Myocyte (in vitro differentiated cells): ENCODE data around the gene NPDC1. TPM values are rescaled to one million over a fixed set of nuclear protein-coding genes. Genes with fewer than 3 reads are reported as not detected.

ENCODE experiments used
- DNase-seq: peaks from one replicate; pipeline ENCODE4 v3.0.0-alpha.2; 2012; ENCODE audit warnings: low read depth
- total RNA-seq: library from RNA; depleted of rRNA; stranded (reverse); fragments of >200 nt; gene quantifications from 2 replicates; pipeline ENCODE4 v1.2.3, GENCODE V29; 2014

The NPDC1 gene
- total RNA-seq, 1 donor from 2014 or later: 4.8 TPM

DNA sequence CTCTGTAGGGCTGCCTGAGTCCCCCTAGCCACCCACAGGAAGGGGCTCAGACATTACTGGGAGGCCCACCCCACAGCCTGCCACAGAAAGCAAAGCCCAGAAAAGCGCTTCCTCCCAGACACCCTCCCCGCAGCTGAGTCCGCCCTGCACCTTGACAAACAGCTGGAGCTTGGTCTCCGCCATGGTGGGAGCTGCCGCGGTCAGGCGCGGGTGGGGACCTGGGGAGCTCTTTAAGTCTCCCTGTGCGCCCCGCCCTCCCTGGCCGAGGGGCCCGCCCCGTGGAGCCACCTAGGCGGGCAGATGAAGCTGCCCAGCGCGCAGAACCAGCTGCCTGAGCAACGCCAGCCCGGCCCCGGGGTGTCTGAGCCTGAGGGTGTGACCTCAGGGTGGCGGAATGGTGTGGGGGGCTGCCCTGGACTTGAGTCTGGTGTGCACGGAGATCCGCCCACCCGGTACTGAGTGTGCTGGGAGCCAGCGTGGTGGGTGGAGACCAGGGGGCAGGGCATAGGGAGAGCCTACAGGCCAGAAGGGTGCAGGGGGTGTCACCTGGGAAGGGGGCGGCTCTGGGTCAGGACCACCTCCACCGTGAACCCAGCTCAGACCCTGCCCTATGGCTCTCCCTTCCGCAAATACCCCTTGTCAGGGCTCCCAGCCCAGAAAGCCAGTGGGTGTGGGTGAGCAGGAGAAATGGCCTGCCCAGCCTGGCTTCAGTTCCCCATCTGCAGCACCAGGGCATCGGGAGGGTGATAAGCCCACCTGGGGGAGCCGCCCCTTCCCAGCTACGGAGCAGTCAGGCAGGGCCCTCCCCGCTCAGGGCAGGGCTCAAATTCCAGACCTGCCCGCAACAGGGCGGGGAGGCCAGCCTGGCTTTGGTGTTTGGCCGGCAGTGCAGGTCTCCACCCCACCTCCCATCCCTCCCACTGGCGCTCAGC is 49.4 kb downstream of the NPDC1 start, which contains the start of gene CLIC3:
Gene CLIC3 (minus strand): TSS at position 208 of the 932 bp plus-strand sequence. CDS start 25 bp downstream, at position 183.
- DNase-seq: no peak

- DNase-seq: no peak
These were observed 50.1 kb downstream of the NPDC1 start for GRCh38 chr9:136995772-136996311.

- no peak for DNase-seq
These were observed 50.6 kb downstream of the NPDC1 start for GRCh38 chr9:136995362-136995761.

DNA sequence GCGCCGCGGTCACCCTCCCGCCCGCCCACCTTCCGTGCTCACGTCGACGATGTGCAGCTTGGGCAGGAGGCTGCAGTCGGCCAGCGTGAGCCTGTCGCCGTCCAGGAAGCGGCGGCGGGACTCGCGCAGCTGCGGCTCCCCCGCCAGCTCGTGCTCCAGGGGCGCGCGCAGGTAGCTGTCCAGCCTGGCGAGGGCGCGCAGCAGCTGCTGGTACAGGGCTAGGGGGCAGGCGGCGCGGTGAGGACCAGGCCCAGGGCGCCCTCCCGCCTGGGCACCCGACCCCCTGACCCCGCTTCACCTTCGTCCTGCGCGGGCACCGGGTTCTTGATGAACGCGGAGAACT is 51.1 kb downstream of the NPDC1 start:
- DNase-seq: no peak

DNA sequence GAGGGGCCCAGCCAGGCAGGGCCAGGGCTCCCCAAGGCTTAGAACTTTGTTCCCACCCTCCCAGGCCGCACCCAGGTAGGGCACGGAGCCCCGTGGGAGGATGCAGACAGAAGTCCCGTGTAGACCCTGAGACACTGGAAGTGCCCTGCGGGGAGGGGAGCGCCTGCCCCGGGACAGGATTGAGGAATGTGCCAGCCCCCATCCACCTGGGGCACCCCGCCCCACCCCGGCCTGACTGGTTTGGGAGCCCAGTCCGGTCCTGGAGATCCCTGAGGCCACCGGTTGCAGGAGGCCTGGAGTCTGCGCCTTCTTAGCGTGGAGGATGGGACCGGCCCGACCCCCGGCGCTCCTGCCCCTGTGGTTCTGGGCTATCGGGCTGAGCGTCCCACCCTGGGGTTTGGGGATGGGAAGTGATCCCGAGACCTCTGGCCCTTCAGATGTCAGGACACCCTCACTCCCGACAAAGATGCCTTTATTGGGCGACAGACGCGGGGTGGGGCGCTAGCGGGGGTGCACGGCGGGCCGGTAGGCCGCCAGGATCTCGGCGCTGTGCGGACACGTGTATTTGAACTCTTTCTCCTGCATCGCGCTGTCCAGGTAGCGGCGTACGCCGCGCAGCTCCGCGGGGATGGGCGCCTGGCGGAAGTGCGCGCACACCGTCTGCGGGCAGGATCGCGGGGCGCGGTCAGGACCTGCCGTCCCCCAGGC is 51.6 kb downstream of the NPDC1 start:
- DNase-seq: no peak

DNA sequence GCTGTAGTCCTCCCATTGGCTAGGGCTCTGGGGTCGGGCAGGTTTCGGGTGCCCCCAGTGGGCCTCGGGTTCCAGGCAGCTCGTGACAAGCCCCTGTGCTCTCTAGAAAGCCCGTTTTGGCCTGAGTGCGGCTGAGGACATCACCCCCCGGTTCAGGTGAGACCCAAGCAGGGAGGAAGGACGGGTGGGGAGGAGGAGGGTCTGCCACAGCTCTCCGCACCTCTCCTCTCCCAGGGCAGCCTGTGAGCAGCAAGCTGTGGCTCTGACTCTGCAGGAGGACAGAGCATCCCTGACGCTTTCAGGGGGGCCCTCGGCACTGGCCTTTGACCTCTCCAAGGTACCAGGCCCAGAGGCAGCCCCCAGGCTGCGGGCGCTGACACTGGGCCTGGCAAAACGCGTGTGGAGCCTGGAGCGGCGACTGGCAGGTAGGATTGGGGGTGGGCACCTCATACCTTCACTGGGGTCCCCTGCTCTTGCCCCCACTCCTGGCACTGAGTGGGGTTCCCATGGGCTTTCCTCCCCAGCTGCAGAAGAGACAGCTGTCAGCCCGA is 53.1 kb downstream of the NPDC1 start:
- DNase-seq: no peak

DNA sequence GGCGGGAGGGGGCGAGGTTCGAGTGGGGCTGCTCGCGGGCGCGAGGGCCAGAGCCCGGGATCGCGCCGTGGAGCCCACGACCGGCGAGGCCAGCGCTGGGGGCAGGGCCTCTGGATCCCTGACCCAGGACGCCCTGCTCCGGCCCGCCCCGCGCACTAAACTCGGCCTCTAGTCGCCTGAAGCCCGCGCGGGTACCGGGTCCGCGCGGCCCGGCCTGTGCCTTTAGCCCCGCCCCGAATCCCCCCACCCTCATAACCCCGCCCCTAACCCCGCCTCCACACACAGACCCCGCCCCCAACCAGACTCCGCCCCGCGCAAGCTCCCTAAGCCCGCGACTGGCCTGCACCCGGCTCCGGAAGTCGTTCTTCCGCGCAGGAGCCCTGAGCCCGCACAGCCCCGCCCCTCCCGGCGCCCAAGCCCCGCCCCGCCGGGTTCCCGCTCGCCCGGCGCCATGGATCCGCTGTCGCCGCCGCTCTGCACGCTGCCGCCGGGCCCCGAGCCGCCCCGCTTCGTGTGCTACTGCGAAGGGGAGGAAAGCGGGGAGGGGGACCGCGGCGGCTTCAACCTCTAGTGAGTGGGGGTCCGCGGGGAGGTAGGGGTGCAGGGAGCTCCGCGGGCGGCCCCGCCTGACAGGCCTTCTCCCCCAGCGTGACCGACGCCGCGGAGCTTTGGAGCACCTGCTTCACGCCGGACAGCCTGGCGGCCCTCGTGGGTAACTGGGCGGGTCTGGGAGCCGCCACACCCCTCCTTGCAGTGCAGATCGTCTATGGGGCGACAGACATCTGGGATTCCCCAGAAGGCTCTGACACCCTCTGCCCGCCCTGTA is 53.8 kb downstream of the NPDC1 start, which contains the start of gene PAXX:
Gene PAXX (plus strand): TSS at position 430 of the 826 bp plus-strand sequence. CDS start 22 bp downstream, at position 452.
- peak; percentile 86 for DNase-seq

DNA sequence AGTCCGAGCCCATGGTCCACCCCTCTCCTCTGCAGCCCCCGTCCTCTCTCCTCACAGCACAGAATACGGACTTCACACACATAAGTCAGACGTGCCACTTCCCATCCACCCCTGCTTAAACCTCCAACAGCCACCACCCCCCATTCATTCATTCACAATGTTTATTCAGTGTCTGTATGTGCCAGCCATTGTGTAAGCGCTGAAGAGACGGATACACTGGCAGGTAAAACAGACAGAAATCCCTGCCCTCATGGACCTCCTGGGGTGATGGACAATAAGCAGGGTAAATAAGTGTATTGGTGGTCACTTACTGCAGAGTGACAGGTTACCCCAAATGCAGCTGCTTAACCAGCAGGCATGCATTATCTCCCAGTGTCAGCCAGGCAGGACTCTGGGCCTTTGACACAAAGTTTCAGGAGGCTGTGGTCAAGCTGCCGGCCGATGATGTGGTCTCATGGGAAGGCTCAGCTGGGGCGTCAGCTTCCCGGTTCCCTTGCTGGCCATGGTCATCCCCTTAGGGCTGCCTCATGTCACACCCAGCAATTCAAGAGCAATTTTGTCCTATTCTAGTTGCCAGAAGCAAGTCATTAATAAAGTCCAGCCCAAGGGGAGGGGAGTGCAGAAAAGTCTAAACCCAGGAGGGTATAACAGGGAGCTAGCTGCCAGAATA is 55.6 kb downstream of the NPDC1 start:
- no peak for DNase-seq

Other genes starting within 250 kb of the NPDC1 start
- 0.70 and 3.4 TPM in 2 replicates for gene CCDC183, start 249.8 kb downstream of the NPDC1 start, total RNA-seq
- gene RABL6, start 238.2 kb downstream of the NPDC1 start, total RNA-seq: 94.2 and 122 TPM in 2 replicates
- 2.7 and 6.5 TPM in 2 replicates for gene AJM1, start 203.7 kb downstream of the NPDC1 start, total RNA-seq
- gene PHPT1, start 196.8 kb downstream of the NPDC1 start, total RNA-seq: 106 and 131 TPM in 2 replicates
- gene MAMDC4, start 193.8 kb downstream of the NPDC1 start, total RNA-seq: 2.9 and 3.4 TPM in 2 replicates
- 353 and 413 TPM in 2 replicates for gene EDF1, start 179.9 kb downstream of the NPDC1 start, total RNA-seq
- gene TRAF2, start 159.7 kb downstream of the NPDC1 start, total RNA-seq: 7.0 and 31.0 TPM in 2 replicates
- 170 and 196 TPM in 2 replicates for gene FBXW5, start 101.4 kb downstream of the NPDC1 start, total RNA-seq
- 0.88 TPM in 1 of 2 replicates, not detected in the other for gene C8G, start 100.9 kb downstream of the NPDC1 start, total RNA-seq
- 0.10 and 0.27 TPM in 2 replicates for gene LCN12, start 93.9 kb downstream of the NPDC1 start, total RNA-seq
- gene PTGDS, start 68.7 kb downstream of the NPDC1 start, total RNA-seq: 126 and 177 TPM in 2 replicates
- 5.0 and 13.8 TPM in 2 replicates for gene LCNL1, start 63.2 kb downstream of the NPDC1 start, total RNA-seq
- gene PAXX, start 53.8 kb downstream of the NPDC1 start, total RNA-seq: 57.3 and 67.3 TPM in 2 replicates
- gene CLIC3, start 49.6 kb downstream of the NPDC1 start, total RNA-seq: not detected in 2 replicates
- gene ABCA2, start 17.9 kb downstream of the NPDC1 start, total RNA-seq: 21.1 and 26.3 TPM in 2 replicates
- not detected in 2 replicates for gene FUT7, start 14.1 kb downstream of the NPDC1 start, total RNA-seq
- gene ENTPD2, start 7.9 kb upstream of the NPDC1 start, total RNA-seq: 0.13 and 0.68 TPM in 2 replicates
- gene SAPCD2, start 24.4 kb upstream of the NPDC1 start, total RNA-seq: 1.9 and 4.7 TPM in 2 replicates
- 40.2 and 46.4 TPM in 2 replicates for gene UAP1L1, start 31.3 kb upstream of the NPDC1 start, total RNA-seq
- gene MAN1B1, start 40.8 kb upstream of the NPDC1 start, total RNA-seq: 75.5 and 76.6 TPM in 2 replicates
- 132 and 142 TPM in 2 replicates for gene DPP7, start 68.6 kb upstream of the NPDC1 start, total RNA-seq
- 0.05 TPM in 1 of 2 replicates, not detected in the other for gene GRIN1, start 93.0 kb upstream of the NPDC1 start, total RNA-seq
- gene LRRC26, start 123.9 kb upstream of the NPDC1 start, total RNA-seq: not detected in 2 replicates
- gene TMEM210, start 125.9 kb upstream of the NPDC1 start, total RNA-seq: not detected in 2 replicates
- 28.7 and 30.6 TPM in 2 replicates for gene ANAPC2, start 142.4 kb upstream of the NPDC1 start, total RNA-seq
- 143 and 158 TPM in 2 replicates for gene SSNA1, start 142.5 kb upstream of the NPDC1 start, total RNA-seq
- 19.5 and 25.3 TPM in 2 replicates for gene TPRN, start 154.6 kb upstream of the NPDC1 start, total RNA-seq
- gene TMEM203, start 159.5 kb upstream of the NPDC1 start, total RNA-seq: 39.2 and 48.4 TPM in 2 replicates
- 6.1 and 10.5 TPM in 2 replicates for gene NDOR1, start 159.5 kb upstream of the NPDC1 start, total RNA-seq
- 0.21 and 0.36 TPM in 2 replicates for gene RNF208, start 176.1 kb upstream of the NPDC1 start, total RNA-seq
- gene CYSRT1, start 179.0 kb upstream of the NPDC1 start, total RNA-seq: 1.4 and 2.0 TPM in 2 replicates
- gene RNF224, start 181.3 kb upstream of the NPDC1 start, total RNA-seq: not detected in 2 replicates
- 0.56 and 0.62 TPM in 2 replicates for gene SLC34A3, start 184.7 kb upstream of the NPDC1 start, total RNA-seq
- gene TUBB4B, start 195.1 kb upstream of the NPDC1 start, total RNA-seq: 211 and 249 TPM in 2 replicates
- not detected in 2 replicates for gene STPG3, start 205.1 kb upstream of the NPDC1 start, total RNA-seq
- 37.3 and 48.3 TPM in 2 replicates for gene NELFB, start 209.2 kb upstream of the NPDC1 start, total RNA-seq
- gene TOR4A, start 231.5 kb upstream of the NPDC1 start, total RNA-seq: 1.1 and 3.6 TPM in 2 replicates